Trophoblast cell (in vitro differentiated cells and primary cell): ENCODE measurements around the gene DTNBP1.

Source experiments
- DNase-seq, 2 donors: peaks; one replicate each; pipeline ENCODE4 v3.0.0-alpha.2; 2016
- H2AFZ ChIP-seq: 2 replicates; pipeline ENCODE4 v1.6.1; 2013; ENCODE audit warnings: low read length, moderate library complexity, mild to moderate bottlenecking; ENCODE audit not compliant: insufficient read depth, poor library complexity
- H2AK5ac ChIP-seq: 2 replicates; pipeline ENCODE4 v1.6.1; 2013; ENCODE audit warnings: mild to moderate bottlenecking, low read length
- H2BK120ac ChIP-seq: 2 replicates; pipeline ENCODE4 v1.6.1; 2013; ENCODE audit warnings: low read length, mild to moderate bottlenecking, moderate library complexity; ENCODE audit not compliant: insufficient read depth, poor library complexity
- H2BK12ac ChIP-seq: 2 replicates; pipeline ENCODE4 v1.6.1; 2013; ENCODE audit warnings: mild to moderate bottlenecking, low read length, moderate library complexity
- H2BK5ac ChIP-seq: 2 replicates; pipeline ENCODE4 v1.6.1; 2013; ENCODE audit warnings: low read length, low read depth, moderate library complexity, mild to moderate bottlenecking; ENCODE audit not compliant: poor library complexity
- H3K14ac ChIP-seq: 2 replicates; pipeline ENCODE4 v1.6.1; 2013; ENCODE audit warnings: mild to moderate bottlenecking, low read length
- H3K18ac ChIP-seq: 2 replicates; pipeline ENCODE4 v1.6.1; 2013; ENCODE audit warnings: mild to moderate bottlenecking, low read length
- H3K23ac ChIP-seq: 2 replicates; pipeline ENCODE4 v1.6.1; 2013; ENCODE audit warnings: low read length
- H3K27ac ChIP-seq: 2 replicates; pipeline ENCODE4 v1.5.1; 2013; ENCODE audit warnings: low read depth, mild to moderate bottlenecking, inconsistent platforms, low read length, moderate library complexity
- H3K27me3 ChIP-seq: 2 replicates; pipeline ENCODE4 v1.6.1; 2013; ENCODE audit warnings: inconsistent platforms, mild to moderate bottlenecking, low read length, moderate library complexity; ENCODE audit not compliant: insufficient read depth
- H3K36me3 ChIP-seq, 2 experiments: 1 replicate in 1 of 2; 2 replicates in 1 of 2; pipeline ENCODE4 v1.6.1; 2013; ENCODE audit warnings: low read length in 2 of 2, mild to moderate bottlenecking in 2 of 2, moderate library complexity in 1 of 2; ENCODE audit not compliant: insufficient read depth in 2 of 2, control insufficient read depth in 1 of 2
- H3K4ac ChIP-seq: 2 replicates; pipeline ENCODE4 v1.6.1; 2013; ENCODE audit warnings: low read depth, mild to moderate bottlenecking, low read length, moderate library complexity
- H3K4me1 ChIP-seq, 2 experiments: 1 replicate in 1 of 2; 2 replicates in 1 of 2; pipeline ENCODE4 v1.6.1; 2013; ENCODE audit warnings: low read length in 2 of 2, mild to moderate bottlenecking in 2 of 2, moderate library complexity in 1 of 2; ENCODE audit not compliant: insufficient read depth in 2 of 2, control insufficient read depth in 1 of 2
- H3K4me2 ChIP-seq: 2 replicates; pipeline ENCODE4 v1.6.1; 2013; ENCODE audit warnings: inconsistent platforms, mild to moderate bottlenecking, low read length, moderate library complexity
- H3K4me3 ChIP-seq: 2 replicates; pipeline ENCODE4 v1.5.1; 2013; ENCODE audit warnings: mild to moderate bottlenecking, low read depth, low read length, inconsistent platforms
- H3K79me1 ChIP-seq: one replicate; pipeline ENCODE4 v1.6.1; 2013; ENCODE audit warnings: low read length
- H3K79me2 ChIP-seq: 2 replicates; pipeline ENCODE4 v1.6.1; 2013; ENCODE audit warnings: low read length, mild to moderate bottlenecking; ENCODE audit not compliant: control insufficient read depth, insufficient read depth, poor library complexity
- H3K9ac ChIP-seq: 2 replicates; pipeline ENCODE4 v1.6.1; 2013; ENCODE audit warnings: mild to moderate bottlenecking, low read length
- H3K9me3 ChIP-seq: 2 replicates; pipeline ENCODE4 v1.6.1; 2013; ENCODE audit warnings: low read depth, mild to moderate bottlenecking, control low read depth, inconsistent platforms, low read length; ENCODE audit not compliant: insufficient read depth
- H4K12ac ChIP-seq: 2 replicates; pipeline ENCODE4 v1.6.1; 2013; ENCODE audit warnings: low read depth, mild to moderate bottlenecking, low read length, moderate library complexity
- H4K8ac ChIP-seq: 2 replicates; pipeline ENCODE4 v1.6.1; 2013; ENCODE audit warnings: low read depth, mild to moderate bottlenecking, low read length, moderate library complexity
- H4K91ac ChIP-seq: one replicate; pipeline ENCODE4 v1.6.1; 2013; ENCODE audit warnings: low read depth, mild to moderate bottlenecking, low read length, moderate library complexity
- WGBS: extraction: QIAGEN DNeasy Blood & Tissue Kit; methylation state at CpG from one replicate; pipeline ENCODE4 v1.1.7; 2013; ENCODE audit warnings: missing lambda C conversion rate; ENCODE audit not compliant: insufficient read length, insufficient coverage; ENCODE audit errors: extremely low coverage; 5-methylcytosine and 5-hydroxymethylcytosine counted together

The DTNBP1 gene

DNA sequence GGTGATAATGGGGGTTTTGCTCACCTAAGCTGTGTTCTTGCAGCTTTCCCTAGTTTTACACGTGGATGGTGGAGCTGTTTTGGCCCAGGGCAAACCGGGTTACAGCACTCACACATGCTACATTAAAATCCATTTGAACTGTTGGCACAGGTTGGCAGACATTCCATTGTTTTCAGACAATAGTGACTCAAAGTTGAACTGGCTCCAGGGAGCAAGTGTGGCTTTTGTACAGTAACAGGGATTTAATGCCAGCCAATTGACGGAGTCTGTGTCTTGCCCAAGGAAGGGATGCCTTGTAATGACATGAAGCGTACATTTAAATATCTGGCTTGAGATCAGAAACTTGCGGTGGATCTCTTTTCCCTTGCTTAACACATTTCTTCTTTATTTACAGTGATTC, 183.1 kb downstream of the DTNBP1 start:
- H4K8ac ChIP-seq = no peak overlapping the region
- H3K14ac ChIP-seq = no peak overlapping the region
- WGBS = no CpG with 5 or more reads among the region's 5 CpGs

GRCh38 chr6:15477746-15478145, 185.1 kb downstream of the DTNBP1 start:
- H3K23ac ChIP-seq = no peak overlapping the region
- no peak overlapping the region for H3K18ac ChIP-seq
- no peak overlapping the region for H3K4me2 ChIP-seq
- H2AK5ac ChIP-seq = no peak overlapping the region
- no peak overlapping the region for H3K14ac ChIP-seq
- H3K79me2 ChIP-seq = no peaks in the 10 kb centered on the region
- H3K9me3 ChIP-seq = no peaks in the 10 kb centered on the region
- no peak overlapping the region for H3K9ac ChIP-seq
- H2BK5ac ChIP-seq = no peak overlapping the region
- DNase-seq = peak in 1 of 2 donors; percentile 37
- no peak overlapping the region for H4K12ac ChIP-seq
- no peak overlapping the region for H3K4me3 ChIP-seq
- H4K91ac ChIP-seq = no peak overlapping the region
- H4K8ac ChIP-seq = no peak overlapping the region
- H3K79me1 ChIP-seq = no peaks in the 10 kb centered on the region
- no peak overlapping the region for H3K4ac ChIP-seq
- H2AFZ ChIP-seq = no peak overlapping the region
- H3K36me3 ChIP-seq = peaks cover 3 to 4% of the 10 kb centered on the region in 2 experiments
- no peaks in the 10 kb centered on the region for H3K4me1 ChIP-seq
- no peak overlapping the region for H2BK12ac ChIP-seq
- WGBS = no CpG with 5 or more reads among the region's 5 CpGs
- no peaks in the 10 kb centered on the region for H3K27me3 ChIP-seq
- peak overlapping the region; percentile 12 for H2BK120ac ChIP-seq
- no peak overlapping the region for H3K27ac ChIP-seq

More for the DNA sequence above, 183.1 kb downstream of the DTNBP1 start:
- Histone ChIP-seq H4K91ac (no peak overlapping the region), H3K36me3 (peaks cover 3 to 4% of the 10 kb centered on the region in 2 experiments), H2BK120ac (no peak overlapping the region), H3K9me3 (no peaks in the 10 kb centered on the region), H3K4me1 (no peaks in the 10 kb centered on the region), H3K27me3 (no peaks in the 10 kb centered on the region), H3K9ac (no peak overlapping the region), H3K4ac (peak overlapping the region; percentile 15), H3K23ac (no peak overlapping the region), H2AFZ (no peak overlapping the region), H3K79me2 (no peaks in the 10 kb centered on the region), H3K18ac (no peak overlapping the region), H3K4me3 (no peak overlapping the region), H2BK12ac (no peak overlapping the region), H3K4me2 (no peak overlapping the region), H4K12ac (no peak overlapping the region), H3K27ac (no peak overlapping the region), H2AK5ac (no peak overlapping the region), H3K79me1 (no peaks in the 10 kb centered on the region), H2BK5ac (no peak overlapping the region)
- no peak for DNase-seq

DNA sequence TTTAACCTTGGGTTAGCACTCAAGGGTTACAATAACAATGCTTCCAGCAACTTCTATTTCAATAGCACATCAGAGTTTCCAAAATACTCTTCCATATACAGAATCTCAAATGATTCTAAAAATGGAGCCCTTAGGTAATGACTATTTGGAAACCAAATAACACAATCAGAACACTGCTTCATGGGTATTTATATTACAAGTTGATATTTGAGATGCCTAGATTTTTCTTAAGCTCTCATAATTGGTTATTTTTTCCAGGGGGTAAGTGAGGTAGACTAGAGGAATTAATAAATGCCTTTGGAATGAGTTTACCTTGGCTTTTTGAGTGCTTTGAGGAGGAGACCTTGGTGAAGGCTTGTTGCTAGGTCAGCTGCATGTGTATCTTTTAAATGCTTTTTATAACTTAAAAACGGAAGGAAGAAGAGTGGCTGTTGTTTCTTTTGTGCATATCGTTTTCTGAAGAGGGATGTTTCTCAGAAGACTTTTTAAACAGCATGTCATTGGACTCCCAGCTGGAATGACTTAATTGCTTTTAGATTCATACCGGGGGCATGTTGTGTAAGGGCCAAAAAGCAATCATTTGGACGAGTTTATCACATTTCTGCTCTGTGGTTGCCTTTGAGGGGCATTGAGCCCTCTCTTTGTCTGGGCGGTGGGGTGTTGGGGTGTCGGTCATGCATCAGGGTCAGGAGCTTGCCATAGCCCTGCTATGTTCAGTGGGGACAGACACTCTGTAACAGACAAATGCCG, 186.0 kb downstream of the DTNBP1 start:
- no CpG with 5 or more reads among the region's 7 CpGs for WGBS

DNA sequence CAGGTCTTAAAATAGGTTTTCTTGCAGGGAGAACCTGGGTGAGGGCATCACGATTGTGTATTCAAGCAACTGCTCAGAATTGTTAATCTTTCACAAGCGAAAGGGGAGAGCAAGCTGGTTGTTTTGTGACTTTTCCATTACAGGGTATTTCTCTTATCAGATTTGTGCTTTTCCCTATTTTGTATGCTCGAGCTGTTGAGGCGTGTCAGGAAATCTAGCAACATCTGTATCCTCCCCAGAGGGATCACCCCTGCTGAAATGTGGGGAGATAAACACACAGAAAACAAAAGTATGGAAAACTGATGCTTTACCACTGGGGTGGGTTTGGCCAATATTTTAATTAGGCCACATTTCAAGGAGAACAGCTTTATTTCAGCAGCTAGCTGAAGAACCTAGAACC, 187.0 kb downstream of the DTNBP1 start:
- Histone ChIP-seq H3K4me2 (no peak overlapping the region), H3K4me3 (no peak overlapping the region), H3K79me1 (no peaks in the 10 kb centered on the region), H3K79me2 (no peaks in the 10 kb centered on the region), H3K4ac (no peak overlapping the region), H2AFZ (no peak overlapping the region), H2AK5ac (no peak overlapping the region), H3K27ac (no peak overlapping the region), H4K8ac (no peak overlapping the region), H4K12ac (no peak overlapping the region), H3K36me3 (peaks cover 3 to 4% of the 10 kb centered on the region in 2 experiments), H4K91ac (no peak overlapping the region), H3K14ac (no peak overlapping the region), H3K18ac (no peak overlapping the region), H2BK5ac (no peak overlapping the region), H2BK12ac (no peak overlapping the region), H3K4me1 (no peaks in the 10 kb centered on the region), H3K9ac (no peak overlapping the region), H3K9me3 (no peaks in the 10 kb centered on the region), H3K23ac (no peak overlapping the region), H2BK120ac (no peak overlapping the region), H3K27me3 (no peaks in the 10 kb centered on the region)
- DNase-seq = no peak
- no CpG with 5 or more reads among the region's 4 CpGs for WGBS

More for the DNA sequence above, 186.0 kb downstream of the DTNBP1 start:
- no peak overlapping the region for H2AFZ ChIP-seq
- H3K79me2 ChIP-seq = no peaks in the 10 kb centered on the region
- H3K23ac ChIP-seq = no peak overlapping the region
- no peak overlapping the region for H3K14ac ChIP-seq
- no peak overlapping the region for H3K4me2 ChIP-seq
- H3K9me3 ChIP-seq = no peaks in the 10 kb centered on the region
- peaks cover 3 to 4% of the 10 kb centered on the region in 2 experiments for H3K36me3 ChIP-seq
- H4K12ac ChIP-seq = no peak overlapping the region
- DNase-seq = no peak
- no peak overlapping the region for H3K18ac ChIP-seq
- H2BK12ac ChIP-seq = no peak overlapping the region
- no peak overlapping the region for H3K4me3 ChIP-seq
- no peaks in the 10 kb centered on the region for H3K4me1 ChIP-seq
- no peak overlapping the region for H3K9ac ChIP-seq
- no peak overlapping the region for H3K27ac ChIP-seq
- H2BK120ac ChIP-seq = no peak overlapping the region
- H3K79me1 ChIP-seq = no peaks in the 10 kb centered on the region
- no peak overlapping the region for H4K8ac ChIP-seq
- H2BK5ac ChIP-seq = no peak overlapping the region
- H4K91ac ChIP-seq = no peak overlapping the region
- no peaks in the 10 kb centered on the region for H3K27me3 ChIP-seq
- H3K4ac ChIP-seq = no peak overlapping the region
- no peak overlapping the region for H2AK5ac ChIP-seq
